Endothelial cell of umbilical vein (primary cell): ENCODE results near the gene CEP350. TPM values are rescaled to one million over a fixed set of nuclear protein-coding genes. Genes with fewer than 3 reads are reported as not detected.

ENCODE experiments used
- BruUV-seq: library from RNA; stranded (reverse); fragments of 400-500 nt; replicated peaks from 2 replicates; lab custom pipeline; 2021; lab: Mats Ljungman, UMichigan
- CTCF ChIA-PET: fragments of 300-600, 350-600 bp; sonication (Branson Sonifier 250); formaldehyde crosslinking; loops from one replicate; lab custom pipeline; 2021; ENCODE audit warnings: antibody characterized with exemption, inconsistent platforms; lab: Charles Lee
- POLR2A ChIA-PET: fragments of 300-600, 350-600 bp; sonication (Branson Sonifier 250); formaldehyde crosslinking; loops from one replicate; lab custom pipeline; 2021; ENCODE audit warnings: antibody characterized with exemption, inconsistent platforms; lab: Charles Lee
- DNase-seq: peaks from one replicate; pipeline ENCODE4 v3.0.0-alpha.2; 2011; ENCODE audit warnings: low read depth, low spot score
- FAIRE-seq: peaks from 2 replicates; lab custom pipeline; 2011; peaks lifted over from hg19 to GRCh38; lab: Jason Lieb, UNC
- H2AFZ ChIP-seq: 2 replicates; pipeline ENCODE4 v1.6.0; 2012; ENCODE audit warnings: low read depth, low read length, control low read depth, inconsistent platforms
- H3K27ac ChIP-seq: 2 replicates; pipeline ENCODE4 v1.5.1; 2011; ENCODE audit warnings: low read depth, mild to moderate bottlenecking, control low read depth, low read length, moderate library complexity; ENCODE audit not compliant: insufficient read depth
- H3K27me3 ChIP-seq, 2 experiments: 2 replicates each; pipeline versions ENCODE4 v1.6.0 to v1.6.1; 2011; ENCODE audit warnings: low read length in 2 of 2, mixed read lengths in 1 of 2; ENCODE audit not compliant: control insufficient read depth in 2 of 2, insufficient read depth in 2 of 2
- H3K36me3 ChIP-seq, 2 experiments: 2 replicates in 1 of 2; 3 replicates in 1 of 2; pipeline ENCODE4 v1.5.1; 2011; ENCODE audit warnings: low read length in 2 of 2, mild to moderate bottlenecking in 1 of 2, moderate library complexity in 1 of 2; ENCODE audit not compliant: control insufficient read depth in 2 of 2, insufficient read depth in 2 of 2; ENCODE audit errors: extremely low read depth in 1 of 2
- H3K4me1 ChIP-seq: 3 replicates; pipeline ENCODE4 v1.5.1; 2011; ENCODE audit warnings: mild to moderate bottlenecking, low read length; ENCODE audit not compliant: control insufficient read depth, insufficient read depth; ENCODE audit errors: extremely low read depth
- H3K4me2 ChIP-seq: 2 replicates; pipeline ENCODE4 v1.6.1; 2011; ENCODE audit warnings: low read length, control low read depth, mixed read lengths; ENCODE audit not compliant: insufficient read depth
- H3K4me3 ChIP-seq, 3 experiments: fragments of 200-600 bp in 1 of 3; sonication (generic), shearing (Covaris generic) in 1 of 3; replicated peaks in 1 of 3; 2 replicates each; pipeline ENCODE4 v1.5.1; 2011 to 2016; ENCODE audit warnings: control low read depth in 3 of 3, low read length in 3 of 3, mild to moderate bottlenecking in 2 of 3, inconsistent platforms in 1 of 3, low read depth in 1 of 3, moderate library complexity in 1 of 3; ENCODE audit not compliant: insufficient read depth in 1 of 3
- H3K79me2 ChIP-seq: 2 replicates; pipeline ENCODE4 v1.6.0; 2012; ENCODE audit warnings: low read length, inconsistent platforms; ENCODE audit not compliant: control insufficient read depth, insufficient read depth
- H3K9ac ChIP-seq: replicated peaks from 2 replicates; pipeline ENCODE3; 2011; ENCODE audit warnings: low read length, control low read depth; ENCODE audit not compliant: insufficient read depth; ENCODE audit errors: extremely low read depth
- H3K9me1 ChIP-seq: replicated peaks from 3 replicates; pipeline ENCODE4 v1.6.0; 2011; ENCODE audit warnings: mild to moderate bottlenecking, low read length; ENCODE audit not compliant: control insufficient read depth, insufficient read depth; ENCODE audit errors: extremely low read depth
- H3K9me3 ChIP-seq: replicated peaks from 2 replicates; pipeline ENCODE4 v1.5.1; 2012; ENCODE audit warnings: low read length, inconsistent platforms; ENCODE audit not compliant: control insufficient read depth, insufficient read depth
- H4K20me1 ChIP-seq: replicated peaks from 2 replicates; pipeline ENCODE3; 2011; ENCODE audit warnings: mild to moderate bottlenecking, low read length; ENCODE audit not compliant: control insufficient read depth, insufficient read depth; ENCODE audit errors: extremely low read depth
- CTCF ChIP-seq, 2 donors: IDR thresholded peaks; 1 replicate in 1 of 2; 2 replicates in 1 of 2; pipeline ENCODE4 v1.5.1; 2011; ENCODE audit warnings: low read length in 2 of 2, mild to moderate bottlenecking in 2 of 2, moderate library complexity in 2 of 2, control low read depth in 1 of 2, inconsistent platforms in 1 of 2, low read depth in 1 of 2; ENCODE audit not compliant: insufficient read depth in 1 of 2; ENCODE audit errors: extremely low read depth in 1 of 2
- EZH2 ChIP-seq: IDR thresholded peaks from 2 replicates; pipeline ENCODE4 v1.6.1; 2012; ENCODE audit warnings: borderline replicate concordance, low read depth, mild to moderate bottlenecking, moderate library complexity, low read length, inconsistent platforms; ENCODE audit not compliant: severe bottlenecking
- FOS ChIP-seq: IDR thresholded peaks from 2 replicates; pipeline ENCODE4 v1.6.1; 2011; ENCODE audit warnings: mild to moderate bottlenecking, low read length, moderate library complexity, borderline replicate concordance; ENCODE audit not compliant: insufficient read depth
- GATA2 ChIP-seq: IDR thresholded peaks from 2 replicates; pipeline ENCODE4 v1.7.0; 2011; ENCODE audit warnings: low read depth, mild to moderate bottlenecking, moderate library complexity, mixed read lengths, low read length; ENCODE audit not compliant: insufficient read length, insufficient read depth
- JUN ChIP-seq: IDR thresholded peaks from 2 replicates; pipeline ENCODE4 v1.6.1; 2011; ENCODE audit warnings: borderline replicate concordance, low read depth; ENCODE audit not compliant: insufficient read length, insufficient read depth
- MAX ChIP-seq: IDR thresholded peaks from 2 replicates; pipeline ENCODE4 v1.6.1; 2011; ENCODE audit not compliant: insufficient read depth, insufficient read length
- POLR2A ChIP-seq: IDR thresholded peaks from 2 replicates; pipeline ENCODE4 v1.6.1; 2012; ENCODE audit warnings: low read depth, mild to moderate bottlenecking, control low read depth, low read length
- dilution Hi-C: fragments of 300-500 bp; cut with MboI; formaldehyde crosslinking; loops from one replicate; pipeline ENCODE4 v1.15.0; 2019; ENCODE audit warnings: low sequenced_read_pairs; ENCODE audit not compliant: extremely low pct_ligation_motif_present
- intact Hi-C: fragments of 100-400 bp; cut with micrococcal nuclease; formaldehyde crosslinking; loops from one replicate; pipeline ENCODE4 v1.10.0; 2022
- polyA plus RNA-seq, 4 experiments: library from polyadenylated mRNA; depleted of rRNA in 3 of 4; stranded (reverse) in 3 of 4; unstranded in 1 of 4; fragments of >200 nt; gene quantifications; 2 replicates each; pipeline versions ENCODE4 v1.2.1 to v1.2.3, GENCODE V29; 2011 to 2012; ENCODE audit warnings: missing spikeins in 1 of 4
- total RNA-seq: library from RNA; stranded (reverse); gene quantifications from 2 replicates; pipeline ENCODE4 v1.2.3, GENCODE V29; 2021

CEP350 gene
- total and polyA plus RNA-seq, 2 donors (not counting 3 experiments of a cell fraction or from before 2014, with no cell fraction given), result 4.8 to 30.1 TPM

GRCh38 chr1:180152588-180152987, 198.0 kb downstream of the CEP350 start:
- Histone ChIP-seq H3K36me3 (no peaks in the 10 kb centered on the region), H3K9me1 (no peaks in the 10 kb centered on the region), H3K4me1 (peaks cover 58% of the 10 kb centered on the region), H2AFZ (no peak overlapping the region), H3K79me2 (peaks cover 25% of the 10 kb centered on the region), H4K20me1 (no peaks in the 10 kb centered on the region), H3K27me3 (no peaks in the 10 kb centered on the region), H3K27ac (peak overlapping the region; percentile 76), H3K4me3 (no peak overlapping the region), H3K4me2 (peak overlapping the region; percentile 46), H3K9me3 (no peaks in the 10 kb centered on the region), H3K9ac (peak overlapping the region; percentile 40)
- dilution Hi-C loops (no loop called here), intact Hi-C loops (loop anchor here (5.0 kb wide), 2 partner anchors 125 to 480 kb away; partner anchors contain the start of gene XPR1)
- CTCF ChIA-PET, result no interaction called here
- no TSS peak for BruUV-seq
- FAIRE-seq (no peak), DNase-seq (no peak)
- POLR2A ChIA-PET, result no interaction called here
- TF ChIP-seq MAX (no peak), POLR2A (no peak), GATA2 (no peak), CTCF (IDR thresholded peaks at IDR 0.05; ENCODE audit: extremely low read depth in 1 of 2, insufficient read depth in 1 of 2, low read depth in 1 of 2, low read length in 2 of 2) (no peak), EZH2 (no peak), FOS (no peak), JUN (no peak)
